Measurements from ENCODE around the gene CRACR2B. TPM values are rescaled to one million over a fixed set of nuclear protein-coding genes. Genes with fewer than 3 reads are reported as not detected.

CRACR2B gene
- total and polyA plus RNA-seq, 2 of the 13 experiments (the other 11 are each of a cell fraction or from before 2014, with no cell fraction given): 14.9 to 21.0 TPM

- TF ChIP-seq ZNF326 (CRISPR knock-in tag; IDR thresholded peaks at IDR 0.05; ENCODE audit: borderline replicate concordance) (no peak), RERE (CRISPR knock-in tag; IDR thresholded peaks at IDR 0.05; ENCODE audit: low read depth) (0 out of 2 replicates have a peak, but pooled peaks have one; percentile 10), ZFX (CRISPR knock-in tag; IDR thresholded peaks at IDR 0.05; ENCODE audit: low read depth) (peak; percentile 91), SP4 (CRISPR knock-in tag; IDR thresholded peaks at IDR 0.05) (peak; percentile 89), ZNF652 (CRISPR knock-in tag; IDR thresholded peaks at IDR 0.05; ENCODE audit: borderline replicate concordance, low read depth) (no peak), DMAP1 (CRISPR knock-in tag; IDR thresholded peaks at IDR 0.05) (no peak), ZNF367 (CRISPR knock-in tag; IDR thresholded peaks at IDR 0.05; ENCODE audit: borderline replicate concordance) (no peak), MXD4 (CRISPR knock-in tag; IDR thresholded peaks at IDR 0.05) (peak; percentile 100), ZFY (CRISPR knock-in tag; IDR thresholded peaks at IDR 0.05) (peak; percentile 90), ZNF329 (CRISPR knock-in tag; IDR thresholded peaks at IDR 0.05; ENCODE audit: low read depth) (0 out of 2 replicates have a peak, but pooled peaks have one; percentile 19), NR0B2 (CRISPR knock-in tag; IDR thresholded peaks at IDR 0.05) (peak; percentile 98), ZNF337 (CRISPR knock-in tag; IDR thresholded peaks at IDR 0.05; ENCODE audit: borderline replicate concordance, low read depth) (no peak), E2F2 (CRISPR knock-in tag; IDR thresholded peaks at IDR 0.05; ENCODE audit: borderline replicate concordance) (no peak), ZNF619 (CRISPR knock-in tag; IDR thresholded peaks at IDR 0.05) (no peak; the same call in 1 of the 2 replicates), TFDP1 (CRISPR knock-in tag; IDR thresholded peaks at IDR 0.05; ENCODE audit: borderline replicate concordance) (peak; percentile 84; the same call in 1 of the 2 replicates), ZBTB37 (CRISPR knock-in tag; IDR thresholded peaks at IDR 0.05) (no peak), TBX3 (IDR thresholded peaks at IDR 0.05; ENCODE audit: borderline replicate concordance) (peak; percentile 60; the same call in 1 of the 2 replicates), CSRNP2 (CRISPR knock-in tag; conservative IDR thresholded peaks at IDR 0.05; ENCODE audit: low read depth) (no peak)
These were observed 14.8 kb downstream of the CRACR2B start, which contains the start of the genes POLR2L and TSPAN4 (continued) for GRCh38 chr11:842370-843002.

Measured in HepG2 (cell line).